Chondrocyte (in vitro differentiated cells): Measurements from ENCODE around the gene SNAP47. TPM values are rescaled to one million over a fixed set of nuclear protein-coding genes. Genes with fewer than 3 reads are reported as not detected.

Experiments used
- DNase-seq: peaks from one replicate; pipeline ENCODE4 v3.0.0; 2021; ENCODE audit warnings: mixed read lengths, low spot score
- H3K27ac Mint-ChIP-seq: one replicate; pipeline ENCODE4 v1.8.0; 2021; ENCODE audit warnings: mild to moderate bottlenecking, moderate library complexity, mixed read lengths; ENCODE audit not compliant: unreplicated experiment
- H3K27me3 Mint-ChIP-seq: 2 replicates; pipeline ENCODE4 v1.8.0; 2021; ENCODE audit warnings: low read depth, mixed read lengths
- H3K36me3 Mint-ChIP-seq: 2 replicates; pipeline ENCODE4 v1.8.0; 2021; ENCODE audit warnings: low read depth, mixed read lengths
- H3K4me1 Mint-ChIP-seq: 2 replicates; pipeline ENCODE4 v1.8.0; 2021; ENCODE audit warnings: low read depth, mild to moderate bottlenecking, mixed read lengths
- H3K4me3 Mint-ChIP-seq: one replicate; pipeline ENCODE4 v1.8.0; 2021; ENCODE audit warnings: mild to moderate bottlenecking, moderate library complexity, mixed read lengths; ENCODE audit not compliant: unreplicated experiment
- H3K9me3 Mint-ChIP-seq: 2 replicates; pipeline ENCODE4 v1.8.0; 2021; ENCODE audit warnings: low read depth, mixed read lengths
- CTCF ChIP-seq: fragments of 200-600 bp; sonication (generic); IDR thresholded peaks from 2 replicates; pipeline ENCODE4 v1.5.0; 2021; ENCODE audit warnings: antibody characterized with exemption, mild to moderate bottlenecking, moderate library complexity
- total RNA-seq: library from RNA; stranded (reverse); gene quantifications from 3 replicates; pipeline ENCODE4 v1.2.1, GENCODE V29; 2021

SNAP47 gene
- total RNA-seq, 1 donor from 2014 or later: 22.5 TPM

- no peak overlapping the region for H3K4me3 Mint-ChIP-seq
- DNase-seq: no peak
- peak overlapping the region; percentile 61 for H3K27ac Mint-ChIP-seq
Observed at GRCh38 chr1:227776331-227776771, 41.1 kb downstream of the SNAP47 start.

GRCh38 chr1:227777156-227777555 lies 41.9 kb downstream of the SNAP47 start:
- Mint-ChIP-seq H3K27ac (no peak overlapping the region), H3K4me3 (no peak overlapping the region), H3K36me3 (peaks cover 5% of the 10 kb centered on the region), H3K4me1 (peaks cover 16% of the 10 kb centered on the region), H3K27me3 (no peaks in the 10 kb centered on the region), H3K9me3 (no peaks in the 10 kb centered on the region)
- no peak for TF ChIP-seq CTCF
- DNase-seq: no peak

More at GRCh38 chr1:227776331-227776771, 41.1 kb downstream of the SNAP47 start:
- no peaks in the 10 kb centered on the region for H3K9me3 Mint-ChIP-seq
- TF ChIP-seq CTCF: no peak
- peaks cover 3% of the 10 kb centered on the region for H3K36me3 Mint-ChIP-seq
- peaks cover 16% of the 10 kb centered on the region for H3K4me1 Mint-ChIP-seq
- no peaks in the 10 kb centered on the region for H3K27me3 Mint-ChIP-seq

- H3K27ac Mint-ChIP-seq: no peak overlapping the region
Observed at GRCh38 chr1:227777646-227778045, 42.4 kb downstream of the SNAP47 start.

GRCh38 chr1:227778401-227778947 lies 43.2 kb downstream of the SNAP47 start:
- DNase-seq: no peak
- H3K27me3 Mint-ChIP-seq: no peaks in the 10 kb centered on the region
- H3K4me1 Mint-ChIP-seq: peaks cover 16% of the 10 kb centered on the region
- no peaks in the 10 kb centered on the region for H3K9me3 Mint-ChIP-seq
- no peak overlapping the region for H3K27ac Mint-ChIP-seq
- TF ChIP-seq CTCF: no peak
- H3K36me3 Mint-ChIP-seq: peaks cover 9% of the 10 kb centered on the region
- H3K4me3 Mint-ChIP-seq: no peak overlapping the region

More at GRCh38 chr1:227777646-227778045, 42.4 kb downstream of the SNAP47 start:
- Mint-ChIP-seq H3K4me3 (no peak overlapping the region), H3K9me3 (no peaks in the 10 kb centered on the region), H3K4me1 (peaks cover 16% of the 10 kb centered on the region), H3K36me3 (peaks cover 9% of the 10 kb centered on the region), H3K27me3 (no peaks in the 10 kb centered on the region)
- TF ChIP-seq CTCF: no peak
- no peak for DNase-seq

- Mint-ChIP-seq H3K4me1 (peaks cover 16% of the 10 kb centered on the region), H3K9me3 (no peaks in the 10 kb centered on the region), H3K27ac (no peak overlapping the region), H3K27me3 (no peaks in the 10 kb centered on the region), H3K36me3 (peaks cover 9% of the 10 kb centered on the region), H3K4me3 (no peak overlapping the region)
- no peak for DNase-seq
- TF ChIP-seq CTCF: no peak
Observed at GRCh38 chr1:227779021-227779441, 43.8 kb downstream of the SNAP47 start.
